Hematopoietic multipotent progenitor cell (in vitro differentiated cells): ENCODE data around the gene KLF18. TPM values are rescaled to one million over a fixed set of nuclear protein-coding genes. Genes with fewer than 3 reads are reported as not detected.
A peak's percentile ranks its signal among the peaks of the same experiment; 100 is the strongest.
"Not testable (repeated sequence)": the region's sequence is repeated elsewhere in the genome, so short reads cannot be mapped to it uniquely, and the experiment has no call there.

ENCODE experiments used
- DNase-seq, 3 donors: peaks; one replicate each; pipeline ENCODE4 v3.0.0-alpha.2; 2011 to 2015; ENCODE audit warnings: low read depth in 2 of 3, low spot score in 2 of 3
- total RNA-seq: library from RNA; depleted of rRNA; stranded (reverse); fragments of >200 nt; gene quantifications from one replicate; pipeline ENCODE4 v1.2.3, GENCODE V29; 2012

KLF18 gene
- not detected for total RNA-seq

GRCh38 chr1:44141531-44141930 lies at the start of gene KLF18:
TSS of gene KLF18 (minus strand) at chr1:44141631. CDS start at chr1:44141631, 0 bp downstream.
- DNase-seq = no peak

DNA sequence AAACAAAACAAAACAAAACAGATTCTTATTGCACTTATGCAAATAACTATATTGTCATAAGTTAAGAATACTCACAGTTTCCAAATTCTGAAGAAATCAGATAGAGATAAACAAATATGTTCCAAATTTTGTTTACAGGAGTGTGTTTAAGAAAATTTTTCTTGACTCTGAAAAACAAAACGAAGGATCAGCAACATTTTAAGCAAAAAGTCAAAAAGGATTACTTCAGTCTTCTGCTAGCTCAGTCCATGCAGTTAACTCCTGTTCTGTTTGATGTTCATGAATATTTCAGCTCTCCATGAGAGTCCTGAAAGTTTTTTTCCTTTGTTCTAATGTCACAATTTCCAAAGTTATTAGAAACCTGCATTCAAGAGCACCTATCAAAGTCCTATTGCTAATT lies 33.2 kb upstream of the KLF18 start:
- DNase-seq = peak in 1 of 3 donors; percentile 5

DNA sequence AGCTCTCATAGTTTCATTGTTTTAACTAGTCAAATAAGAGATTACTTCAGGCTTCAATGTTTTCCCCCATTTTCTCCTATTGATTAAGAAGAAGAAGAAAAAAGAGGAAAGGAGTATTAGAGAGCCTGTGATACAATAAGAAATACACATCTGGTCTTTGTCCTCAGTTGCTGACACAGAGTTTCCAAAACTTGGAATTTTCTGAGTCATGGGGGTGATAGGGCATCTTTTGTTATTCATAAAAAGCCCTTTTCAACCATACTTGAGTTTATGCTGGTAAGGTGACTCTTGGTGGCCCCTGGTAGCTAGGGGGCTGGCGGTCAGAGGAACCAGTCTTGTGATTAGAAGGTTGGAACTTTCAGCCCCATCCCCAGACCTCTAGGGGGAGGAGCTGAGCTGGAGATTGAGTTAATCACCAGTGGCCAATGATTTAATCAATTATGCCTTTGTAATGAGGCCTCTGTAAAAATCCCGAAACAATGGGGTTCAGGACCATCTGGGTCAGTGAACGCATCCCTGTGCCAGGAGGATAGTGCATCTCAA lies 28.9 kb upstream of the KLF18 start:
- DNase-seq = no peak

GRCh38 chr1:44168520-44169098 lies 27.2 kb upstream of the KLF18 start:
- no peak for DNase-seq

DNA sequence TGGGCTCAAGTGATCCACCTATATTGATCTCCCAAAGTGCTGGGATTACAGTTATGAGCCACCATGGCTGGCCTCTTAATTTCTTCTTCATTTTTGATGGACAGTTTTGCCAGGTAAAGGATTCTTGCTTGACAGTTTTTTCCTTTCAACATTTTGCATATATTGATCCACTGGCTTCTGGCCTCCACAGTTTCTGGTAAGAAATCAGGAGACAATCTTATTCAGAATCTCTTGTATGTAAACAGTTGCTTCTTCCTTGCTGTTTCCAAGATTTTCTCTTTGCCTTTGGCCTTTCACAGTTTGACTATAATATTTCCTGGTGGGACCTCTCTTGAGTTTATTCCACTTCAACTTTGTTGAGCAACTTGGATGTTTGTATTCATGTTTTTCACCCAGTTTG lies 20.1 kb upstream of the KLF18 start:
- no peak for DNase-seq

DNA sequence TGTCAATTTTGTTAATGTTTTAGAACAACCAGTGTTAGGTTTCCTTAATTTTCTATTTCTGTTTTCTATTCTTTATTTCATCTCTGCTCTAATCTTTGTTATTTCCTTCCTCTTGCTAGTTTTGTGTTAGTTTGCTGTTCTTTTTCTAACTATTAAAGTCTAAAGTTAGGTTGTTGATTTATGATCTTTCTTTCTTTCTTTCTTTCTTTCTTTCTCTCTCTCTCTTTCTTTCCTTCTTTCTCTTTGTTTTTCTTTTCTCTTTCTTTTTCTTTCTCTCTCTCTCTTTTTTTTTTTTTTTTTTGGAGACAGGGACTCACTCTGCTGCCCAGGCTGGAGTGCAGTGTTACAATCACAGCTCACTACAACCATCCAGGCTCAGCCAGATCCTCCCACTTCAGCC lies 17.4 kb upstream of the KLF18 start:
- no peak for DNase-seq

DNA sequence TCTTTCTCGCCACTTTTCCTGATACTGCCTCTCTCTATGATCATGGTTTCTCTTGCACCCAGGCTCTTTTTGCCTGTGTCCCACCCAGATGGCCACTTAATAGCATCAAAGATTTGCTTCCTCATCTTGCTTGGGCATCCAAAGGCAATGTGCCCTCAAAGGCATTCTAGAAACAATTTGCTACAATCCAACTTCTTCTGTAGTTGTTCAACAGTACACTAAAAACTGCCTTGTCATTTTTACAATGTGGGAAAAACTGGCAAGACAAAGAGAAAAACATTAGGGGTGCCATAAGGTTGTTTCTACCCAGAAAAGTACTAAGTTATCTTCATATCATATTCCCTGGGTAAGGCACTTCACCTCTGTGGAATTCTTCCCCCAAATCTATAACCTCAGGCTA lies 16.5 kb upstream of the KLF18 start:
- DNase-seq = no peak

DNA sequence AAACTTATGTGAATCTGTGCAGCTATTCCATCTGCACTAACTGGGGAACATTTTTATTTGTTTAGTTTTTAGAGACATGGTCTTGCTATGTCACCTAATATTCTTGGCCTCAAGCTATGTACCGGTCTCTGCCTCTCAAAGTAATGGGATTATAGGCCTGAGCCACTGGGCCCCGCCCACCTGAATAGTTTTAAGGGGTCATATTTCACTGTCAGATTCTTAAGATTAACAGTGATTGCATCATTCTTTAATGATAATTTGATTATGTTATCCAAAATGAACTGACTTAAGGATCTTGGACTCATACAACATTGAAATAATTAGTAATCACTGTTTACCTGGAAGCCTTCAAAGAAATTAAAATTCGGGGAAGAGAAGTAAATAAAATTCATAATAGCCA lies 12.6 kb upstream of the KLF18 start:
- no peak for DNase-seq

DNA sequence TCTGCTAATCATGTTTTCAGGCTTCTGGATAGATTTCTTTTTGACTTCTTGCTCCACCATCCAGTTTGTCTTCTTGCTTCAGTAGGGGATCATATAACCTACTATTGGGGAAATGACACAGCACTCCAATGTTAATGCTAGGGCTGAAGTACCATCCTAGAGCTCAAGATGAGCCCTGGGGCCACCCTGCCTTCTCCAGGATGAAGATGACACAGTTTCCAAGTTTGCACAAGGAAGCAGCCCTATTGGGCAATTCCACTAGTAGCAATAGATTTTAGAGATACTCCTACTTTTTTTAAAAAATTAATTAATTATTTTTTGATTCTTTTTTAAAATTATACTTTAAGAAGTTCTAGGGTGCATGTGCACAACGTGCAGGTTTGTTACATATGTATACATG lies 11.3 kb upstream of the KLF18 start:
- no peak for DNase-seq

- no peak for DNase-seq
Measured at GRCh38 chr1:44151808-44152207, 10.4 kb upstream of the KLF18 start.

DNA sequence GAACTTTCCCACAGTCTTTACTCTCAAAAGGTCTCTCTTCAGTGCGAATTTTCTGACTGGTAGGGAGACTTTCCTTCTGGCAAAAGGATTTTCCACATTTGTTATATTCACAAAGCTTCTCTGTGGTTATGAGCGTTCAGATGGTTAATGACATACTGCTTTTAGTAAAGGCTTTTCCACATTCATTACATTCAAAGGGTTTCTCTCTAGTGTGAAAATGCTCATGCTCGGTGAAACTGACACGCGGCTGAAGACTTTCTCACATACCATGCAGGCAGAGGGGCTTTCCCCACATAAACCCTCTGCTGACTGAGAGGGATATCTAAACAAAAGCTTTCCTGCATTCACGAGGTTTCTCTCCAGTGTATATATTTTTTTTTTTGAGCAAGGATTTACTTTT lies 9.9 kb upstream of the KLF18 start:
- DNase-seq = no peak

DNA sequence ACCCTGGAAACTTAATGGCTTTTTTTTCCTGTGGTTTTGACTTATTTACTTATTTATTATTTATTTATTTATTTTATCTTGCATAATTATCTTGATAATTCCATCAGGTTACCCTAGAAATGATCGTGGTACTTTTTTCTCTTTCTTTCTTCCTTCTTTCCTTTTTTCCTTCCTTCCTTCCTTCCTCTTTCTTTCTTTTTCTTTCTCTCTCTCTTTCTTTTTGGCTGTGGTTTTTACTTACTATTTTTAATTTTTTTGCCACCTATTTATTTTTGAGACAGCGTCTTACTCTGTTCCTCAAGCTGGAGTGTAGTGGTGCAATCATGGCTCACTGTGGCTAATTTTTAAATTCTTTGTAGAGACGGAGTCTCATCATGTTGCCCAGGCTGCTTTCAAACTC lies 6.2 kb upstream of the KLF18 start:
- DNase-seq = no peak

GRCh38 chr1:44146536-44147361 lies 5.3 kb upstream of the KLF18 start:
- no peak for DNase-seq

GRCh38 chr1:44144962-44145756 lies 3.7 kb upstream of the KLF18 start:
- peak in 1 of 3 donors; percentile 3 for DNase-seq

DNA sequence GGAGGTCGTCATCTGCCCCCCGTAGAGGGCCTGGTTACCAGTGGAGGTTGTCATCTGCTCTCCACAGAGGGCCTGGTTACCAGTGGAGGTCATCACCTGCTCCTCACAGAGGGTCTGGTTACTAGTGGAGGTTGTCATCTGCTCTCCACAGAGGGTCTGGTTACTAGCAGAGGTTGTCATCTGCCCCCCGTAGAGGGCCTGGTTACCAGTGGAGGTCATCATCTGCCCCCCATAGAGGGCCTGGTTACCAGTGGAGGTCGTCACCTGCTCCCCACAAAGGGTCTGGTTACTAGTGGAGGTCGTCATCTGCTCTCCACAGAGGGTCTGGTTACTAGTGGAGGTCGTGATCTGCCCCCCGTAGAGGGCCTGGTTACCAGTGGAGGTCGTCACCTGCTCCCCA lies 1.9 kb downstream of the KLF18 start:
- not testable (repeated sequence) for DNase-seq

- DNase-seq = no peak
Measured at GRCh38 chr1:44138239-44138638, 3.2 kb downstream of the KLF18 start.

- DNase-seq = no peak
Measured at GRCh38 chr1:44135886-44136285, 5.5 kb downstream of the KLF18 start.

- no peak for DNase-seq
Measured at GRCh38 chr1:44134071-44134920, 7.1 kb downstream of the KLF18 start.

GRCh38 chr1:44131411-44131810 lies 10.0 kb downstream of the KLF18 start:
- no peak for DNase-seq
